Activated CD4-positive, alpha-beta T cell treated with anti-CD3 and anti-CD28 coated beads, Interleukin-2, amount 50 U/mL, for 48 hours (primary cell): ENCODE results near the gene APOC1.
"Not testable (repeated sequence)": the region's sequence is repeated elsewhere in the genome, so short reads cannot be mapped to it uniquely, and the experiment has no call there.

Experiments
- DNase-seq, 2 experiments: peaks; one replicate each; pipeline ENCODE4 v3.0.0-alpha.2; 2020

The APOC1 gene

GRCh38 chr19:44914433-44915206, at the start of gene APOC1:
TSS of gene APOC1 (plus strand) at chr19:44914608. CDS start at chr19:44914892, 284 bp downstream.
- DNase-seq = peak; percentile 78 to 86

GRCh38 chr19:44865196-44865767, 49.1 kb upstream of the APOC1 start:
- DNase-seq = no peak

DNA sequence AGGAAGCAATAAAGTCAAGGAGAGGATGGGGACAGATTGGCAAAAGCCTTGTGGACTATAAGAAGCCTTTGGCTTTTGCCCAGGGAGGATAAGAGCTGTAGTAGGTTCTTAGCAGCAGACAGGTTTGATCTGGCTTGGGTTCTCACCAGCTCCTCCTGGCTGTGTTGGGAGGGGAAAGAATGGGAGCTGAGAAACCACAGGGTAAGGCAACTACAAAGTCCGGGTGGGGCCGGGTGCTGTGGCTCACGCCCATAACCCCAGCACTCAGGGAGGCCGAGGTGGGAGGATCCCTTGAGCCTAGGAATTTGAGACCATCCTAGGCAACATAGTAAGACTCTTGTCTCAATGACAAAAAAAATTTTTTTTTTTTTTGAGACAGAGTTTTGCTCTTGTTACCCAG, 47.7 kb upstream of the APOC1 start:
- no peak for DNase-seq

GRCh38 chr19:44867578-44867977, 46.8 kb upstream of the APOC1 start:
- no peak for DNase-seq

- DNase-seq = no peak
Observed at GRCh38 chr19:44869733-44870470, 44.5 kb upstream of the APOC1 start.

GRCh38 chr19:44871809-44872208, 42.6 kb upstream of the APOC1 start:
- no peak for DNase-seq

GRCh38 chr19:44872661-44873060, 41.7 kb upstream of the APOC1 start:
- DNase-seq = no peak

DNA sequence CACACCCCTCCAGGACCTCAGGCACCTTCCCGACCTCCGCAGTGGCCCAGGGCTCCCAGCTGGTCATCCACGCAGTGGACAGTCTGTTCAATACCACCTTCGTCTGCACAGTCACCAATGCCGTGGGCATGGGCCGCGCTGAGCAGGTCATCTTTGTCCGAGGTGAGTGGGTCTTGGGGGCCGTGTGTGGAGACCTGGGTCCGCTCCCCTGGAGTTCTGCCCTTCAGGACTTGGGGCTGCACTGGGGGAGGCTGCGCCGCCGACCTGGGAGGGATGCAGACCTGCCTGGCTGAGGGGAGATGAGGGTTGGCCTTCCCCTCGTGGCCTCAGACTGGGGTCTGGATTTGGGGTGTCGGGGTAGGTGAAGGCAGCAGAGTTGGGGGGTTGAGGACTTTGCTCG, 40.1 kb upstream of the APOC1 start:
- no peak for DNase-seq

- DNase-seq = no peak
Observed at GRCh38 chr19:44875666-44876451, 38.5 kb upstream of the APOC1 start.

- DNase-seq = no peak
Observed at GRCh38 chr19:44876930-44877535, 37.4 kb upstream of the APOC1 start.

DNA sequence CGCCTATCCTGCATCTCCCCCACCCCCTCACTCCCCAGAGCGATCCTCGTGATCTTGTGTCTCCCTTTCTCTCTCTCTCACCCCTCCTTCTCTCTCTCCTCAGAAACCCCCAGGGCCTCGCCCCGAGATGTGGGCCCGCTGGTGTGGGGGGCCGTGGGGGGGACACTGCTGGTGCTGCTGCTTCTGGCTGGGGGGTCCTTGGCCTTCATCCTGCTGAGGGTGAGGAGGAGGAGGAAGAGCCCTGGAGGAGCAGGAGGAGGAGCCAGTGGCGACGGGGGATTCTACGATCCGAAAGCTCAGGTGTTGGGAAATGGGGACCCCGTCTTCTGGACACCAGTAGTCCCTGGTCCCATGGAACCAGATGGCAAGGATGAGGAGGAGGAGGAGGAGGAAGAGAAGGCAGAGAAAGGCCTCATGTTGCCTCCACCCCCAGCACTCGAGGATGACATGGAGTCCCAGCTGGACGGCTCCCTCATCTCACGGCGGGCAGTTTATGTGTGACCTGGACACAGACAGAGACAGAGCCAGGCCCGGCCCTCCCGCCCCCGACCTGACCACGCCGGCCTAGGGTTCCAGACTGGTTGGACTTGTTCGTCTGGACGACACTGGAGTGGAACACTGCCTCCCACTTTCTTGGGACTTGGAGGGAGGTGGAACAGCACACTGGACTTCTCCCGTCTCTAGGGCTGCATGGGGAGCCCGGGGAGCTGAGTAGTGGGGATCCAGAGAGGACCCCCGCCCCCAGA, 36.1 kb upstream of the APOC1 start:
- no peak for DNase-seq

- no peak for DNase-seq
Observed at GRCh38 chr19:44879309-44880065, 34.9 kb upstream of the APOC1 start.

DNA sequence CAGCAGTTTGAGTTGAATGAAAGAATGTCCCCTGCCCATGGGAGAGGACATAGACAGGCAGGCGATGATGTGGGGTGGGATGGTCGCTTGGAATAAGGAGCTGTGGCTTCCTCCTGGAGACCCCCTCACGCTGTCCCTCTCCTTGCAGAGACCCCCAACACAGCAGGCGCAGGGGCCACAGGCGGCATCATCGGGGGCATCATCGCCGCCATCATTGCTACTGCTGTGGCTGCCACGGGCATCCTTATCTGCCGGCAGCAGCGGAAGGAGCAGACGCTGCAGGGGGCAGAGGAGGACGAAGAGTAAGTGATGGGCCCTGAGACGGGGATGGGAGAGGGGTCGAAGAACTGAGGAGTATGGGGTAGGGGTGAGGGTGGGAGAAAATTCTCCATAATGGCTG, 32.3 kb upstream of the APOC1 start:
- no peak for DNase-seq

- not testable (repeated sequence) for DNase-seq
Observed at GRCh38 chr19:44882619-44883397, 31.6 kb upstream of the APOC1 start.

- no peak for DNase-seq
Observed at GRCh38 chr19:44883922-44884321, 30.5 kb upstream of the APOC1 start.

- DNase-seq = no peak
Observed at GRCh38 chr19:44884566-44884965, 29.8 kb upstream of the APOC1 start.

- no peak for DNase-seq
Observed at GRCh38 chr19:44886141-44886540, 28.3 kb upstream of the APOC1 start.

- DNase-seq = no peak
Observed at GRCh38 chr19:44887648-44888047, 26.8 kb upstream of the APOC1 start.

DNA sequence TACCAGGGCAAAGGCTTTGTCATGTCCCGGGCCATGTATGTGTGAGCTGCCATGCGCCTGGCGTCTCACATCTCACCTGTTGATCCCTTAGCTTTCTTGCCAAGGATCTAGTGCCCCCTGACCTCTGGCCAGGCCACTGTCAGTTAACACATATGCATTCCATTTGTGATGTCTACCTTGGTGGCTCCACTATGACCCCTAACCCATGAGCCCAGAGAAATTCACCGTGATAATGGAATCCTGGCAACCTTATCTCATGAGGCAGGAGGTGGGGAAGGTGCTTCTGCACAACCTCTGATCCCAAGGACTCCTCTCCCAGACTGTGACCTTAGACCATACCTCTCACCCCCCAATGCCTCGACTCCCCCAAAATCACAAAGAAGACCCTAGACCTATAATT, 26.1 kb upstream of the APOC1 start:
- DNase-seq = not testable (repeated sequence)

GRCh38 chr19:44889830-44890365, 24.5 kb upstream of the APOC1 start:
- DNase-seq = no peak
